Measurements from ENCODE around the gene CNP.
"Not testable (repeated sequence)": the region's sequence is repeated elsewhere in the genome, so short reads cannot be mapped to it uniquely, and the experiment has no call there.

Gene CNP

GRCh38 chr17:42002792-42003301 is 36.3 kb downstream of the CNP start:
- Mint-ChIP-seq H3K4me3 (no peak overlapping the region), H3K36me3 (peaks cover 85% of the 10 kb centered on the region), H3K27ac (peak overlapping the region; percentile 80), H3K4me1 (peaks cover 23% of the 10 kb centered on the region), H3K9me3 (no peaks in the 10 kb centered on the region)
- no peak for DNase-seq (ENCODE audit: low spot score in 2 of 2)
- ATAC-seq, result no peak

GRCh38 chr17:42005166-42005565 is 38.6 kb downstream of the CNP start:
- H3K4me1 Mint-ChIP-seq, result peaks cover 34% of the 10 kb centered on the region
- peaks cover 68% of the 10 kb centered on the region for H3K36me3 Mint-ChIP-seq
- DNase-seq (ENCODE audit: low spot score in 2 of 2), result no peak
- H3K27ac Mint-ChIP-seq, result peak overlapping the region; percentile 32
- no peak for ATAC-seq
- H3K9me3 Mint-ChIP-seq, result no peaks in the 10 kb centered on the region
- no peak overlapping the region for H3K4me3 Mint-ChIP-seq

- Mint-ChIP-seq H3K4me3 (no peak overlapping the region), H3K36me3 (peaks cover 42% of the 10 kb centered on the region), H3K27ac (no peak overlapping the region), H3K9me3 (no peaks in the 10 kb centered on the region), H3K4me1 (peaks cover 57% of the 10 kb centered on the region)
- DNase-seq (ENCODE audit: low spot score in 2 of 2), result no peak
- no peak for ATAC-seq
These were observed 42.6 kb downstream of the CNP start for GRCh38 chr17:42009170-42009569.

- not testable (repeated sequence) for H3K4me3 Mint-ChIP-seq; ATAC-seq; H3K9me3 Mint-ChIP-seq; DNase-seq (ENCODE audit: low spot score in 2 of 2)
- H3K4me1 Mint-ChIP-seq, result peaks cover 57% of the 10 kb centered on the region
- peak overlapping the region; percentile 44 for H3K27ac Mint-ChIP-seq
- peaks cover 43% of the 10 kb centered on the region for H3K36me3 Mint-ChIP-seq
These were observed 43.7 kb downstream of the CNP start for GRCh38 chr17:42010266-42010680.

GRCh38 chr17:42010898-42011516 is 44.4 kb downstream of the CNP start:
- no peak for DNase-seq (ENCODE audit: low spot score in 2 of 2)

GRCh38 chr17:42012363-42012762 is 45.8 kb downstream of the CNP start:
- Mint-ChIP-seq H3K36me3 (peaks cover 53% of the 10 kb centered on the region), H3K27ac (peak overlapping the region; percentile 17), H3K4me1 (peaks cover 58% of the 10 kb centered on the region)
- ATAC-seq; H3K9me3 Mint-ChIP-seq; DNase-seq (ENCODE audit: low spot score in 2 of 2); H3K4me3 Mint-ChIP-seq: not testable (repeated sequence)

More at GRCh38 chr17:42010898-42011516, 44.4 kb downstream of the CNP start:
- peaks cover 61% of the 10 kb centered on the region for H3K4me1 Mint-ChIP-seq
- H3K4me3 Mint-ChIP-seq, result no peak overlapping the region
- no peaks in the 10 kb centered on the region for H3K9me3 Mint-ChIP-seq
- peak overlapping the region; percentile 44 for H3K27ac Mint-ChIP-seq
- H3K36me3 Mint-ChIP-seq, result peaks cover 47% of the 10 kb centered on the region
- ATAC-seq, result no peak

- not testable (repeated sequence) for ATAC-seq
- H3K4me1 Mint-ChIP-seq, result peaks cover 70% of the 10 kb centered on the region
- peak overlapping the region; percentile 17 for H3K27ac Mint-ChIP-seq
These were observed 47.1 kb downstream of the CNP start for GRCh38 chr17:42013740-42014139.

GRCh38 chr17:42016411-42016831 is 49.8 kb downstream of the CNP start:
- Mint-ChIP-seq H3K4me1 (peaks cover 69% of the 10 kb centered on the region), H3K36me3 (peaks cover 39% of the 10 kb centered on the region)

More at GRCh38 chr17:42013740-42014139, 47.1 kb downstream of the CNP start:
- DNase-seq (ENCODE audit: low spot score in 2 of 2); H3K9me3 Mint-ChIP-seq; H3K4me3 Mint-ChIP-seq: not testable (repeated sequence)
- peaks cover 53% of the 10 kb centered on the region for H3K36me3 Mint-ChIP-seq

GRCh38 chr17:42016941-42017865 is 50.6 kb downstream of the CNP start, which contains the start of gene DNAJC7:
Gene DNAJC7, minus strand, starts transcription at chr17:42017439. Its CDS starts 23 bp downstream, at chr17:42017416.
- Mint-ChIP-seq H3K4me1 (peaks cover 67% of the 10 kb centered on the region), H3K36me3 (peaks cover 43% of the 10 kb centered on the region), H3K4me3 (peak within 1 kb of the TSS; percentile 93), H3K9me3 (peaks cover 2% of the 10 kb centered on the region), H3K27ac (peak within 1 kb of the TSS; percentile 98)
- DNase-seq (ENCODE audit: low spot score in 2 of 2), result peak; percentile 76 to 92
- peak; percentile 93 for ATAC-seq

More at GRCh38 chr17:42016411-42016831, 49.8 kb downstream of the CNP start:
- ATAC-seq (no peak), DNase-seq (ENCODE audit: low spot score in 2 of 2) (no peak)
- Mint-ChIP-seq H3K27ac (peak overlapping the region; percentile 98), H3K9me3 (peaks cover 2% of the 10 kb centered on the region), H3K4me3 (peak overlapping the region; percentile 93)

GRCh38 chr17:42017866-42018200 is 51.2 kb downstream of the CNP start:
- H3K9me3 Mint-ChIP-seq, result peaks cover 2% of the 10 kb centered on the region
- peak overlapping the region; percentile 98 for H3K27ac Mint-ChIP-seq
- peaks cover 46% of the 10 kb centered on the region for H3K36me3 Mint-ChIP-seq
- ATAC-seq (peak; percentile 27), DNase-seq (ENCODE audit: low spot score in 2 of 2) (no peak)
- H3K4me3 Mint-ChIP-seq, result peak overlapping the region; percentile 93
- peaks cover 66% of the 10 kb centered on the region for H3K4me1 Mint-ChIP-seq

GRCh38 chr17:42018339-42018738 is 51.7 kb downstream of the CNP start:
- DNase-seq (ENCODE audit: low spot score in 2 of 2) (no peak), ATAC-seq (no peak)
- Mint-ChIP-seq H3K4me3 (peak overlapping the region; percentile 93), H3K36me3 (peaks cover 48% of the 10 kb centered on the region), H3K9me3 (peaks cover 2% of the 10 kb centered on the region), H3K4me1 (peaks cover 61% of the 10 kb centered on the region), H3K27ac (peak overlapping the region; percentile 98)

- H3K27ac Mint-ChIP-seq, result peak overlapping the region; percentile 84
- no peak for DNase-seq (ENCODE audit: low spot score in 2 of 2)
- ATAC-seq, result no peak
- peak overlapping the region; percentile 93 for H3K4me3 Mint-ChIP-seq
- peaks cover 51% of the 10 kb centered on the region for H3K36me3 Mint-ChIP-seq
- H3K4me1 Mint-ChIP-seq, result peaks cover 57% of the 10 kb centered on the region
- peaks cover 2% of the 10 kb centered on the region for H3K9me3 Mint-ChIP-seq
These were observed 52.4 kb downstream of the CNP start for GRCh38 chr17:42018988-42019387.

- Mint-ChIP-seq H3K4me3 (peak within 1 kb of the TSS; percentile 93), H3K9me3 (peaks cover 2% of the 10 kb centered on the region), H3K4me1 (peaks cover 60% of the 10 kb centered on the region), H3K27ac (peak within 1 kb of the TSS; percentile 84), H3K36me3 (peaks cover 50% of the 10 kb centered on the region)
- DNase-seq (ENCODE audit: low spot score in 2 of 2) (peak; percentile 90 to 95), ATAC-seq (peak; percentile 83)
These were observed 53.2 kb downstream of the CNP start, which contains the start of gene NKIRAS2 for GRCh38 chr17:42019509-42020404. Gene NKIRAS2, plus strand, starts transcription at chr17:42020090. Its CDS starts 1,488 bp downstream, at chr17:42021578.

- Mint-ChIP-seq H3K4me1 (peaks cover 54% of the 10 kb centered on the region), H3K36me3 (peaks cover 46% of the 10 kb centered on the region)
- ATAC-seq, result not testable (repeated sequence)
These were observed 54.2 kb downstream of the CNP start for GRCh38 chr17:42020845-42021244.

More at GRCh38 chr17:42020845-42021244, 54.2 kb downstream of the CNP start:
- not testable (repeated sequence) for H3K9me3 Mint-ChIP-seq; DNase-seq (ENCODE audit: low spot score in 2 of 2)
- Mint-ChIP-seq H3K27ac (peak overlapping the region; percentile 84), H3K4me3 (peak overlapping the region; percentile 93)
